Measurements from ENCODE around the gene SYT7.

The SYT7 gene

GRCh38 chr11:61499816-61500491 lies 80.9 kb downstream of the SYT7 start:
- no peak for DNase-seq (ENCODE audit: low read depth, low spot score)

GRCh38 chr11:61498767-61499341 lies 82.0 kb downstream of the SYT7 start:
- no peak for DNase-seq (ENCODE audit: low read depth, low spot score)

GRCh38 chr11:61497876-61498275 lies 83.0 kb downstream of the SYT7 start:
- DNase-seq (ENCODE audit: low read depth, low spot score) = no peak

- DNase-seq (ENCODE audit: low read depth, low spot score) = no peak
Observed at GRCh38 chr11:61497473-61497872, 83.4 kb downstream of the SYT7 start.

- no peak for DNase-seq (ENCODE audit: low read depth, low spot score)
Observed at GRCh38 chr11:61496602-61497400, 84.1 kb downstream of the SYT7 start.

GRCh38 chr11:61495801-61496601 lies 84.9 kb downstream of the SYT7 start:
- no peak for DNase-seq (ENCODE audit: low read depth, low spot score)

GRCh38 chr11:61494381-61494961 lies 86.4 kb downstream of the SYT7 start:
- no peak for DNase-seq (ENCODE audit: low read depth, low spot score)

GRCh38 chr11:61491736-61492395 lies 89.0 kb downstream of the SYT7 start:
- no peak for DNase-seq (ENCODE audit: low read depth, low spot score)

GRCh38 chr11:61489833-61490721 lies 90.8 kb downstream of the SYT7 start:
- DNase-seq (ENCODE audit: low read depth, low spot score) = no peak

GRCh38 chr11:61488651-61489291 lies 92.1 kb downstream of the SYT7 start:
- DNase-seq (ENCODE audit: low read depth, low spot score) = no peak

- DNase-seq (ENCODE audit: low read depth, low spot score) = no peak
Observed at GRCh38 chr11:61487342-61488025, 93.4 kb downstream of the SYT7 start.

GRCh38 chr11:61486779-61487178 lies 94.1 kb downstream of the SYT7 start:
- DNase-seq (ENCODE audit: low read depth, low spot score) = no peak

GRCh38 chr11:61486011-61486620 lies 94.8 kb downstream of the SYT7 start:
- no peak for DNase-seq (ENCODE audit: low read depth, low spot score)

- DNase-seq (ENCODE audit: low read depth, low spot score) = no peak
Observed at GRCh38 chr11:61485080-61485479, 95.8 kb downstream of the SYT7 start.

- DNase-seq (ENCODE audit: low read depth, low spot score) = no peak
Observed at GRCh38 chr11:61484541-61484940, 96.3 kb downstream of the SYT7 start.

GRCh38 chr11:61482513-61482912 lies 98.4 kb downstream of the SYT7 start:
- no peak for DNase-seq (ENCODE audit: low read depth, low spot score)

- DNase-seq (ENCODE audit: low read depth, low spot score) = no peak
Observed at GRCh38 chr11:61481806-61482205, 99.1 kb downstream of the SYT7 start.

GRCh38 chr11:61480994-61481335 lies 99.9 kb downstream of the SYT7 start:
- no peak for DNase-seq (ENCODE audit: low read depth, low spot score)

All from smooth muscle cell of the brain vasculature (primary cell).